ENCODE data around the gene SLC25A19. TPM values are rescaled to one million over a fixed set of nuclear protein-coding genes. Genes with fewer than 3 reads are reported as not detected.

Gene SLC25A19
- total RNA-seq, 1 experiment from 2014 or later = 19.4 TPM

GRCh38 chr17:75334723-75335122, 45.5 kb upstream of the SLC25A19 start:
- intact Hi-C loops (cut with micrococcal nuclease; ENCODE audit: unreplicated experiment) = no loop called here
- Histone ChIP-seq H4K20me1 (ENCODE audit: insufficient read depth) (peaks cover 32% of the 10 kb centered on the region), H3K4me2 (no peak overlapping the region), H3K27ac (no peak overlapping the region), H3K4me3 (no peak overlapping the region), H3F3A (ENCODE audit: insufficient read depth, low read depth) (peaks cover 17% of the 10 kb centered on the region; the same call in 1 of the 2 replicates), H3K4me1 (replicated peaks; ENCODE audit: insufficient read depth) (no peaks in the 10 kb centered on the region), H3K9me3 (ENCODE audit: insufficient read depth, low read depth) (no peaks in the 10 kb centered on the region), H3K9me2 (ENCODE audit: insufficient read depth) (no peaks in the 10 kb centered on the region), H3K79me2 (ENCODE audit: low read depth) (peaks cover 30% of the 10 kb centered on the region), H3K36me3 (ENCODE audit: low read depth) (no peaks in the 10 kb centered on the region), H2AFZ (no peak overlapping the region), H3K27me3 (ENCODE audit: insufficient read depth, low read depth) (no peaks in the 10 kb centered on the region)
- BruUV-seq (replicated peaks) = no TSS peak
- POLR2A ChIA-PET (ENCODE audit: unreplicated experiment) = no interaction called here
- no peak for DNase-seq
- CTCF ChIA-PET = no interaction called here
- TF ChIP-seq EZH2 (IDR thresholded peaks at IDR 0.05; ENCODE audit: low read depth) (no peak), CTCF (conservative IDR thresholded peaks at IDR 0.05) (no peak)

- no peak for DNase-seq
- H3K4me2 ChIP-seq = no peak overlapping the region
- H4K20me1 ChIP-seq (ENCODE audit: insufficient read depth) = 0 out of 2 replicates have a peak, but pooled peaks cover 19% of the 10 kb centered on the region
- ChIA-PET POLR2A (ENCODE audit: unreplicated experiment) (no interaction called here), CTCF (no interaction called here)
- intact Hi-C loops (cut with micrococcal nuclease; ENCODE audit: unreplicated experiment) = no loop called here
- no peaks in the 10 kb centered on the region for H3K36me3 ChIP-seq (ENCODE audit: low read depth)
- no peak overlapping the region for H3K27ac ChIP-seq
- 0 out of 2 replicates have a peak, but pooled peaks cover 6% of the 10 kb centered on the region for H3F3A ChIP-seq (ENCODE audit: insufficient read depth, low read depth)
- no peaks in the 10 kb centered on the region for H3K9me2 ChIP-seq (ENCODE audit: insufficient read depth)
- H3K4me1 ChIP-seq (replicated peaks; ENCODE audit: insufficient read depth) = no peaks in the 10 kb centered on the region
- no peaks in the 10 kb centered on the region for H3K27me3 ChIP-seq (ENCODE audit: insufficient read depth, low read depth)
- no peak overlapping the region for H3K4me3 ChIP-seq
- H2AFZ ChIP-seq = no peak overlapping the region
- no TSS peak for BruUV-seq (replicated peaks)
- H3K9me3 ChIP-seq (ENCODE audit: insufficient read depth, low read depth) = no peaks in the 10 kb centered on the region
- peaks cover 18% of the 10 kb centered on the region for H3K79me2 ChIP-seq (ENCODE audit: low read depth)
- TF ChIP-seq CTCF (conservative IDR thresholded peaks at IDR 0.05) (no peak), EZH2 (IDR thresholded peaks at IDR 0.05; ENCODE audit: low read depth) (no peak)
Observed at GRCh38 chr17:75331671-75332070, 42.4 kb upstream of the SLC25A19 start.

GRCh38 chr17:75327757-75328156, 38.5 kb upstream of the SLC25A19 start:
- TF ChIP-seq EZH2 (IDR thresholded peaks at IDR 0.05; ENCODE audit: low read depth) (no peak), CTCF (conservative IDR thresholded peaks at IDR 0.05) (no peak)
- no peaks in the 10 kb centered on the region for H3K9me3 ChIP-seq (ENCODE audit: insufficient read depth, low read depth)
- H3K4me3 ChIP-seq = no peak overlapping the region
- no TSS peak for BruUV-seq (replicated peaks)
- no peaks in the 10 kb centered on the region for H3K79me2 ChIP-seq (ENCODE audit: low read depth)
- CTCF ChIA-PET = no interaction called here
- peaks cover 6% of the 10 kb centered on the region for H4K20me1 ChIP-seq (ENCODE audit: insufficient read depth)
- H2AFZ ChIP-seq = no peak overlapping the region
- H3K4me2 ChIP-seq = no peak overlapping the region
- POLR2A ChIA-PET (ENCODE audit: unreplicated experiment) = no interaction called here
- H3K4me1 ChIP-seq (replicated peaks; ENCODE audit: insufficient read depth) = no peaks in the 10 kb centered on the region
- intact Hi-C loops (cut with micrococcal nuclease; ENCODE audit: unreplicated experiment) = no loop called here
- DNase-seq = no peak
- H3K27me3 ChIP-seq (ENCODE audit: insufficient read depth, low read depth) = no peaks in the 10 kb centered on the region
- H3K36me3 ChIP-seq (ENCODE audit: low read depth) = no peaks in the 10 kb centered on the region
- H3K27ac ChIP-seq = no peak overlapping the region
- peaks cover 23% of the 10 kb centered on the region for H3F3A ChIP-seq (ENCODE audit: insufficient read depth, low read depth)
- H3K9me2 ChIP-seq (ENCODE audit: insufficient read depth) = no peaks in the 10 kb centered on the region

All from PC-9 (cell line).